GM23248 (cell line): ENCODE results near the gene ERCC2.

Experiments used
- EZH2 ChIP-seq: fragments of 200-600 bp; sonication (generic); IDR thresholded peaks from 2 replicates; pipeline ENCODE4 v1.6.1; 2018; ENCODE audit warnings: antibody characterized with exemption, mild to moderate bottlenecking; ENCODE audit not compliant: insufficient read depth, poor library complexity, severe bottlenecking
- EZH2phosphoT487 ChIP-seq: fragments of 200-600 bp; sonication (generic); IDR thresholded peaks from 2 replicates; pipeline ENCODE4 v1.6.1; 2018; ENCODE audit warnings: antibody characterized with exemption, moderate library complexity, mild to moderate bottlenecking, low read depth; ENCODE audit not compliant: insufficient read depth

DNA sequence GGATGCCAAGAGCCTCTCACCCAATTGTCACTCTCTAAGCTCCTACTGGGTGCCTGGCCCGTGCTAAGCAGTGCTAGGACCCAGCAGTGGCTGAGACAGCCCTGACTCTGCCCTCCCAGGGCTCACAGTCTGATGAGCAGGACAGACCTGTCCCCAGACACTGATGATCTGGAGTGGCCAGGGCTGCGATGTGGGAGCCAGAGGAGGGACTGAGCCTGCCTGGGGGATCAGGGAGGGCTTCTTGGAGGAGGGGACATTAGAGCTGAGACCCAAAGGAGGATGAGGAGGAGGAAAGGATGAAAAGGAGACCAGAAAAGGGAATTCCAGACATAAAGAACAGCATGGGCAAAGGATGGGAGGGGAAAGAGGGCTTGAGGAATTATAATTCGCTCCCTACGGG lies 46.8 kb upstream of the ERCC2 start:
- no peak for TF ChIP-seq EZH2
- TF ChIP-seq EZH2phosphoT487: no peak
